Right hindlimb (tissue), 1 donor: ENCODE data around the gene ZCCHC2.
A peak's percentile ranks its signal among the peaks of the same experiment; 100 is the strongest.

Source experiments
- DNase-seq: peaks from one replicate; pipeline ENCODE4 v3.0.0-alpha.2; 2018

The ZCCHC2 gene

DNA sequence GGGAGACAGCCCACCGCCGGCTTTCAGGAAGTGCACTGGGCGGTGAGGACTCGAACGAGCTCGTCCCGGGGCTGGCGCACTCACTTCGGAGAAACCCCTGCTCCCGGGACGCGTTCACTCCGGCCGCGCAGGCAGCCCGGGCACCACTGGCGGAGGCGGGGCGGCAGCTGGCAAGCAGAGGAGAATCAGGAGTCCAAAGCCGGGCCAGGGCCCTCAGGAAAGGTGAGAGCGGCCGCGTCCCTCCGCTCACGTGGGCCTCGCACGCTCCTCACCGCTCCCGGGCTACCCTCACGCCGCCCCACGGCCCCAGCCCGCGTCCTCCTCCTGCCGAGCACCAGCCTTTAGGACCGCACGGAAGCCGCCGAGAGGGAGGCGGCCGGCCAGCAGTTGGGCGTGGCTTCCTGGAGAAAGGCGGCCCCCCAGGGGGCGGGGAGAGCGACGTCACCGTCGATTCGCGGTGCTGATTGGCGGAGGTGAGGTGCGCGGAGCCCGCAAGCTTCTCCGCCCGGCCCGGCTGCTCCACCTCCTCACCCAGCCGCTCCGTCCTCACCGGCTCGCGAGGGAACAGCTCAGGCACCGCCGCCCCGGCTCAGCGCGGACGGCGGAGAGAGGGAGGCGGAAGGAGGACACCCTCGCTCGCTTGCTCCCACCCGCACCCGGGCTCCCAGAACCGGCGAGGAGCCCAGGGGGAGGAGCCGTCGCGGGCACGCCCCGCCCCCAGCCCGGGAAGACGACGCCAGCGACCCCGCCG is at the start of gene ZCCHC2:
Gene ZCCHC2 (plus strand): TSS at position 522 of the 751 bp plus-strand sequence. CDS start 400 bp downstream, outside the sequence.
- DNase-seq, result peak; percentile 99

DNA sequence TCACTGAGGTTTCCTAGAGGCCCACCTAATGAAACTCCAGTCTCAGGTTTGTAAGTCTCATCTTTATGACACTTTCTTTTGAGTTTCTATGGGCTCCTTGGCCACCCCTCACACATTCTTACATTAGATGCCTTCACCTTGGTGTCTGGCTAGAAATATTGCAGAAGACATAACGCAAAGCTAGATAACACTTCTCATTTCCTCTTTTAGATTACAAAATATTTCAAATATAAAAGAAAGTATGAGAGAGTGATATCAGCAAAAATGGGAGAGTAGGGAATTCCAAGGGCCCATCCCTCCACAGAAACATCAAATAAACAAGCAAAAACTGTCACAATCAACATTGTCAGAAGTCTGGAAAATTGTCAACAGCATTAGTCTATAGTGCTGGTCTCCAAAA is 43.3 kb upstream of the ZCCHC2 start:
- DNase-seq, result no peak

DNA sequence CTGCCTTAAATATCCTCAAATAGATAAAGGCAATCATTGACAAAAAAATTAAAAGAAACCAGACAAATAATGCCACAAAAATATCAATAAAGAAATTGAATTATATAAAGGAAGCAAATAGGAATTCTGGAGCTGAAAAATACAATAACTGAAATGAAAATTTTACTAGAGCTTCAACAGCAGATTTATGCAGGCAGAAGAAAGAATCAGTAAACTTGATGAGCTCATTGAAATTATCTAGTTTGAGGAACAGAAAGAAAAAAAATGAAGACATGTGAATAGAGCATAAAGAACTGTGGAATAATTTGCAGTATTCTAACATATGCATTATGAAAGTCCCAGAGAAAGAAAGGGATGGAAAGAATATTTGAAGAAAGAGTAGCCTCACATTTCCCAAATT is 41.9 kb upstream of the ZCCHC2 start:
- no peak for DNase-seq

DNA sequence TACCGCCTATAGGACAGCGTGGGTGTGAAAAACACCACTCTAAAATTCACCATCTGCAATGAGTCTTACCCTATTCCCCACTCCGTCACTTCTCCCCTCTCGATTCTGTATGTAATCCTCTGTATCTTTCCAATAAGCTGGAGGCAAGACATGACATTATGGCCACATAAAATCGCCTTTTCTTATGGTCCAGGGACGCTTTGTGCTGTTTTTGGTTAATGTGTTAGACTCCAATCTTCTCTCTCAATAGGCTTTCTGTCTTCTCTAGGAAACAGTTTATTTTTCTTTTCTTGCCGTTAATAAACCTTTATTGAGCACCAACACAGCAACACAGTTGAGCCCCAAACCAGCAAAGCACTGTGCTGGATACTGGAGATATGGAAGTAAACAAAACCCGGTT is 37.9 kb upstream of the ZCCHC2 start:
- DNase-seq, result no peak

DNA sequence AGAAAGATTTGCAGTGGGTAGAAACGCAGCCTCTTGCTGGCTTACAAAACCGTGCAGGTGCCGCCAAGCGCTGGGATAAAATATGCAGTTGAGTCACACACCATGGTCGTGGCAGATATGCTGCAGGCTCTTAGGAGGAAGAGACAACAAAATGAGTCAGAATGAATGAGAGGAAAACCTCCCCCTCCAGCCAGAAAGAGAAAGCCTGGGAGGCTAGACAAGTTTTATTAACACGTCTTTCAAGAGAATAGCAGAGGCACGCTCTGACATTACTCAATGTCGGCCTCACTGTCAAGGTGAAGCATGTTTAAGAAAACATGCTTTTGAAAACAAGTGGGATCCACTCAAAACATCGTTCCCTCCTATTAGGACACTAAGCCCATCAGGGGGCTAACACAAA is 37.1 kb upstream of the ZCCHC2 start:
- DNase-seq, result no peak

DNA sequence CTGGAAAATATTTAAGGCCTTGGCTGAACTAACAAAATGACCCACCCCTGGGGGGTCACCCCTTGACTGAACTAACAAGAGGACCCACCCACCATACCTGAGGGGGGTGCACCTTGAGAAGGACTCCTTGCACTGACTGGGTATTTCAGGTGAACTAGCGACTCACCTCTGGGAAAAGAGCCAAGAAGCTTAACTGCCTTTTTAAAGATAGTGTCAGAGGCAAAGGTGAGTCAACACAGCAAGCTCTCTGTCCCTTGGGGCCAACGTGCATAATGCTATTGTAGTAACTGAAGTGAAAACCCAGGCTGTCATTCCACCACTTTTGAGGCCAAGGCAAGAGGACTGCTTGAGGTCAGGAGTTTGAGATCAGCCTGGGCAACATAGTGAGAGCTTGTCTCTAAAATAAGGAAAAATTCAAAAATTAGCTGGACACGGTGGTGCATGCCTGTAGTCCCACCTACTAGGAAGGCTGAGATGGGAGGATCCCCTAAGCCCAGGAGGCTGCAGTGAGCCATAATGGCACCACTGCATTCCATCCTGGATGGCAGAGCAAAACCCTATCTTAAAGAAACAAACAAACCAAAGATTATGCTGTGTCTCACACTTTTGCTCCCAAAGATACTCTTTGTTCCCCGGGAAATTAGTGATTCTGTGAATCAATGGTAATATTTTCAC is 36.4 kb upstream of the ZCCHC2 start:
- DNase-seq, result no peak

DNA sequence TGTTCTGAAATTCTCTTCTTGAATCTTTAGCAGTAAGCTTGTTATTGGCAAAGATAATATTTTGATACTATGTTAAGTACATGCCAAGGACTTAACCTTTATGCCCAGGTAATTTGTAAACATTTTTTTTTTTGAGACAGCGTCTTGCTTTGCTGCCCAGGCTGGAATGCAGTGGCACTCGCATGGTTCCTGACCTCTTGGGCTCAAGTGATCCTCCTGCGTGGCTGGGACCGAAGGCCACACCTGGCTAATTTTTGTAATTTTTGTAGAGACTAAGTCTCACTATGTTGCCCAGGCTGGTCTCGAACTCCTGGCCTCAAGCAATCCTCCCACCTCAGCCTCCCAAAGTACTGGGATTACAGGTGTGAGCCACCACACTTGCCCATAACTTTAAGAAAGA is 35.7 kb upstream of the ZCCHC2 start:
- no peak for DNase-seq

DNA sequence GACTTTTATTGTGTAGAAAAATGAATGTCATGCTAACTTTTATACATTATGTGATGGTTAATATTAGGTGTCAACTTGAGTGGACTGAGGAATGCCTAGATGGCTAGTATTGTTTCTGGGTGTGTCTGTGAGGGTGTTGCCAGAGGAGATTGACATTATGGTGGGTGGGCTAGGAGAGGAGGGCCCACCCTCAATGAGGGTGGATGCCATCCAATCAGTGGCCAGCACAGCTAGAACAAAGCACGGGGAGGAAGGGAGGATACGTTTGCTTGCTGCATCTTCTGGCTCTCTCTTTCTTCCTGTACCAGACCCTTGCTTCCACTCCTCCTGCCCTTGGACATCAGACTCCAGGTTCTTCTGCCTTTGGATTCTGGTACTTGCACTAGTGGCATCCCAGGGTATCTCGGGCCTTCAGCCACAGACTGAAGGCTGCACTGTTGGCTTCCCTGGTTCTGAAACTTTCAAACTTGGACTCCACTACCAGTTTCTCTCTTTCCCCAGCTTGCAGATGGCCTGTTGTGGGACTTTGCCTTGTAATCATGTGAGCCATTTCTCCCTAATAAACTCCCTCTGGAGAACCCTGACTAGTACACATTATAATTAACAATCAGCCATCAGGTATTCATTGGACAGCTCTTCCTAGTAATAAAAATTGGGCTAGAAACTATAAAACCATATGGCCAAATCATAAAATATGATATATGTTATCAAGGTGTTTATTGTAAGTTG is 31.7 kb upstream of the ZCCHC2 start:
- DNase-seq, result no peak

DNA sequence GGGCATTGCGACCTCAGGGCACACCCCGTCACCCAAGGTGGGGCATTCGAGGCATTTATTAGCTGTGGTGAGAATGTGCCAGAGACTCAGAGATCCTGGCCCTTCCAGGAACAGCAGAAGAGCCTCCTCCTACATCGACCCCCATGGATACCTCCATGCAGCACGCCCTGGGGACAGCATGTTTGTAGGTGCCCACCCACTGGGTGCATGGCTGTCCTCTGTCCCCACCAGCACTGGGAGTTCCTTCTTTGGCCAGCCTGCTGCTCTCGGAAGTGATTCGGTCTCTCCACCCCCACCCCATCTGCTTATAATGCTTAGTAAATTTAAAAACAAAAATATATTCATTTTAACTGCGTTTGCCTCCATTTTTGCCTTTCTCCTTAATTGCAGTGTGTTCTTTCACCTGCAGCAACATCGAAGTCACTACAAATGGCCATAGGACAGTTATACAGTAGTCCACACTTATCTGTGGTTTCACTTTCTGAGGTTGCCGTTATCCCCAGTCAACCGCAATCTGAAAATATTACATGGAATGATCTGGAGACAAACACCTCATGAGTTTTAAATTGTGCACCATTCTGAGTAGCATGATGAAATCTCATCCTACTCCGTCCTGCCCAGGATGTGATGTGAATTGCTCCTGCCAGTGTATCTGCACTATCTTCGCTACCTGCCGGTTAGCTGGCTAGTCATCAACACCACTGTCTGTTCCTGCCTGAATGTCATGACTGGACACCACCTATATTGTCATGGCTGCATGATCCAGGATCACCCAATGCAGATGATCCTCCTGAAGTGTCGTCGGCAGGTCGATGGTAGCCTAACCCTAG is 29.6 kb upstream of the ZCCHC2 start:
- DNase-seq, result no peak

DNA sequence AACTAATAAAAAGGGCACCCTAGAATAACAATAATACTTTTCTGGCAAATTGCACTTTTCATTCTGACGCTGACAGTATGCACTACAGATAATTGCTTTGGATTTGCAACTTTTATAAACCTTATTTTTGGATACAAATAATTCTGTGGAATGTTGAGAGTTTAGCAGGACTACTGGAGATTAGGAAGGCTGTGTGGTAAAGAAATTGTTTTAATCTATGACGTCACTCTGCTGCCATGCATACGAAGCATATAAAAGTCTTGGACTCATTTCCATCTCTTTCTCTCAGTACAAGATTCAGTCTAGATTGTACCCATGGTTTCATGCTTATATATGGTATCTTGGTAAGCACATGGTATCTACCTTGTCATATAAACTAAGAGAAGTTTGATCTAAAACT is 28.1 kb upstream of the ZCCHC2 start:
- DNase-seq, result no peak

DNA sequence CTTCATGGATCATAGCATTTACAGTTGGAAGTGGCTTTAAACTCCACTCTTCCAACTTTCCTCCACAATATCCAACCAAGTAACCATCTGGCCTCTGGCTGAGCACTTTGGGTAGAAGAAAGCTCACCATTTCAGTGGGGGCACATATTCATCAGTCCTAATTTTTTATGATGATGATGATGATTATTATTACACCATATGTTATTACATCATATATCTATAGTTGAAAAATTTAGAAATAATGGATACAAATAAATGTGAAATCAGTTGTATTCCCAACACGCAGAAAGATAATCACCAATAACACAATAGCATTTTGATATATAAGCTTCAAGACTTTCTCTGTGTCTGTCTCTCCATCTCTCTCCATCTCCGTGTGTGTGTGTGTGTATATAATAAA is 26.6 kb upstream of the ZCCHC2 start:
- DNase-seq, result no peak

DNA sequence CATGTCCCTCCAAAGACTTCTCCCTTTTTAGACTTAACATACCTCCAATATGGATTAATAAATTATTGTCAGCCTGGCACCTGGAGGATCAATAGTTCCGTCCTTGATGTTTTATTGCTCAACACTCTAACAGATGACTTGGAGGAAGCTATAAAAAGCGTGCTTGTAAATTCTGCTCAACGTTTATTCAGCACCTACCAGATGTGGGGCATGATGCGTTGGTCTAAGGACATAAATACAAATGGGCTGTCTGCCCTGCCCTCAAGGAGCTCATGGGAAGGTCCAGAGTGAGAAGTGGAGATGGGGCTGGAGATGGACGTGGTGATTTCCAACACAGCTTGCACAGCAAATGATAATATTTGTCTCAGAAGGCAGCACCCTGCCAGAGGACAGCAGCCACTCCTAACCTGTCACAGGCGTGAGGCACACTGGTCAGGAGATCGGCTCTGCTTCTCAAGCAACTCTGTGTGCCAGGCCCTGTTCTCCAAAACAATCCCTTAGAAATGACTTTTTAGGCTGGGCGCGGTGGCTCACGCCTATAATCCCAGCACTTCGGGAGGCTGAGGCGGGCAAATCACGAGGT is 25.5 kb upstream of the ZCCHC2 start:
- no peak for DNase-seq

DNA sequence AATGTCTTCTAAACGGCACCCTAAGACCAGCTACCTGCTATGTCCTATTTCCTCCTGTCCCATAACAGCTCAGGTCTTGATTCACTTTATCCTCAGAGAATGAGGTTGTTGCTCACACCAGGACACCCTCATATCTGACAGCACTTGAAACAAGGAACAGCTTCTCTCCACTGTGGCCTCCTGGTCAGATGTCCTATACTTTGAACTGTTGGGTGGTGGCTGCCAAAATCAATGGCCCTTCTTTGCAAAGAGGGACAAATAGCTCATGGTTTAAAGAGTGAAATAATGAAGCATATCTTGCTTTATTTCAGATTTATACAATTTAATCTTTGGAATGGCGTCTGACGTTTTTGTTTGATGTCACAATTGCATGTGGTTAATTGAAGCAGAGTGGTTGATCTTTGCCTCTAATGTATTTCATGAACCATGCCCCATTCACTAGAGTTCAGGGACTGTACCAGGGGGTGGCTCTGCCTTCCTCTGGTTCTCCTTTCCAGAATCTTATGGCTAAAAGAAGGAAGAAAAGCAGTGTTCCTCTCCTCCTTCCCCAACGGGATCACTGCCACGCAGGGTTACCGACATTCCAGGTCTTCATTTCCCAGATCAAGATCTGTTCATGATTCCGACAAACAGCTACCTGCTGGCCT is 24.1 kb upstream of the ZCCHC2 start:
- DNase-seq, result no peak

DNA sequence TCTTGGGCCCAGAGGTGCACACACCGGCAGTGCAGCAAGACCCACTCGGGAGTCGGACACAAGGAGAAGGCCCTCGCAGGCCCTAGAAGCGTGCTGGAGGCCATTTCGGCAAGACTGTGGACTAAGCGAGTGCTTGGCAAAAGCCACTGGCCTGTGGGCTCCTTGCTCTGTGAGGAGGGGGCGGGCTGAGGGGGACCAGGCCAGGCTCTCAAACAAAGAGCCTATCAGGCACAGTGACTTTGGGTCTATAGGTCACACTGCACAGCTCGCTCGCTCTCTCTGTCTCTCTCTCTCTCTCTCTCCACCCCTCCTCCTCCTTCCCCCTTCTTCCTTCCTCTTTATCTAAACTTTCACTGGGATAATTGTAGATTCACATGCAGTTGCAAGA is 23.6 kb upstream of the ZCCHC2 start:
- DNase-seq, result no peak

DNA sequence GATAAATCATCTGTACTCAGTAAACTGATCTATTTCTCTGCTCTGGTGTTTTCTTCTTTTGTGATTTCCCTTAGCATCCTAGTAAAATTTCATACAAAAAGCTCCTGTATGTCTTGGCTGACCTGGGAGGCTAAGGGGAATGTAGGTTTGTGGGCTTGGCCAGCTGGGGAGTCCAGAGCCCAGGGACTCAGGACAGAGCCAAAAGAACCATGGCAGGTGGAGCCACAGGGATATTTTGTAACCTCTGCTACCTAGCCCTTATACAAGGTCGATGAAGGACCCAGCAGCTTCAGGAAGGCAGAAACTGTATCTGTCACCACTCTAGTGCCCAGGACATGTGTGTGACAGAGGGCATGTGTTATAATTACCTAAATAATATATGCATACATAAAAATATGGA is 22.7 kb upstream of the ZCCHC2 start:
- no peak for DNase-seq

DNA sequence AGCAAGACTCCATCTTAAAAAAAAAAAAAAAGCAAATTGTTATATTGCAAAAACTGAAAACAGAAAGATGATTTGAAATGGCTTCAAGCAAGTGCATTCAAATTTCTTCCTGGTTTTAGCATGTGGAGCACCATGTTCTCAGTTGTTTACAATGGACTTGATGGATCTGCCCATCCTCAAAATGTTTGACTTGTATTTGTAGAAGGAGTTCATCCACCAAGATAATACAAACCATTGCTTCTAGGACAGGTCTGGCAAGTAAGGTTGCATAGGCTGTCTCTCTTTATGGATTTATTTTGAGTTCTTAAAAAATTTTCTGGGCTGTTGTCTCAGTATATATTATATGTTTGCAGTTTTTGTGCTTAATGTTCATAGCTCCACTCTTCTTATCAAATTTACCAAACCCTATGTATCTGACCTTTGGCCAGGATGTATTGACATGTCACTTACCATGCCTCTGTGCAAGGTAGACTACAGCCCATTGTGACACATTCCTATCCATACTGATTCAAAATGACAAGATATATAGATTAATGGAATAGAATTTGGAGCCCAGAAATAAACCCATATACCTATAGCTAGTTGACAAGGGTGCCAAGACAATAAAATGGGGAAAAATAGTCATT is 21.7 kb upstream of the ZCCHC2 start:
- DNase-seq, result no peak

DNA sequence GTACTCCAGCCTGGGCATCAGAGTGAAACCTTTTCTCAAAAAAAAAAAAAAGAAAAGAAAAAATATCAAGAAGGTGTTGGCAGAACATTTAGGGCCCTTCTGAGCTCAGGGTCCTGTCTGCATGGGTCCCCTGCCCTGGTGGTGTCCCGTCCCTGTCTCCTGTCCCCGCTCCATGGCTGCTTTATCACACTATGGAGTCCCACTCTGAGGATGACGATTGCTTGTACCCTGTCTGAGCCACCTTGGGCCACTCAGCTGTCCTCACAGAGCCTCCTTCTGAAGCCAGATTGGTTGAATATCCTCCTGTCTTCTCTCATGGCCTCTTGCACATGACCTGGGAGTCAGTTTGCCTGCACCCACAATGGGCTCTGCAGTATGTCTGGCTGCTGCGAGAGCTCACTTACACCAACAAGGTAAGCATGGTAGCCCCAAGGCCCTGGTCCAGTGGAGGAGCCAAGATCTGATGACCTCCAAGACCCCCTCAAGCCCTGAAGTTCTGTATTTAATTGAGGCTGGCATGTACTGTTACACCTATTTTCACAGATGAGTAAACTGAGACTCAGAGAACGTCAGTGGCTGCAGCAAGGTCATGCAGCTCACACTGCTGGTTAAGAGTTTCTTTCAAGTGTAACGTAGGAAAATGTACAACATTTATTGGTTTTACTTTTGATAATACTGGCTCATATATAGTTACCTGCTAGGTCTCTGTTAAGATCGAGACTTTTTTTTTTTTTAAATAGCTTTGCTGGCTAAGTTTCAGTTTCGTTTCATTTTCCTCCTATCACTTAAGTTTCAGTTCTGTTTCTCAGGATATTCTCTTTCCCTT is 16.9 kb upstream of the ZCCHC2 start:
- DNase-seq, result no peak

DNA sequence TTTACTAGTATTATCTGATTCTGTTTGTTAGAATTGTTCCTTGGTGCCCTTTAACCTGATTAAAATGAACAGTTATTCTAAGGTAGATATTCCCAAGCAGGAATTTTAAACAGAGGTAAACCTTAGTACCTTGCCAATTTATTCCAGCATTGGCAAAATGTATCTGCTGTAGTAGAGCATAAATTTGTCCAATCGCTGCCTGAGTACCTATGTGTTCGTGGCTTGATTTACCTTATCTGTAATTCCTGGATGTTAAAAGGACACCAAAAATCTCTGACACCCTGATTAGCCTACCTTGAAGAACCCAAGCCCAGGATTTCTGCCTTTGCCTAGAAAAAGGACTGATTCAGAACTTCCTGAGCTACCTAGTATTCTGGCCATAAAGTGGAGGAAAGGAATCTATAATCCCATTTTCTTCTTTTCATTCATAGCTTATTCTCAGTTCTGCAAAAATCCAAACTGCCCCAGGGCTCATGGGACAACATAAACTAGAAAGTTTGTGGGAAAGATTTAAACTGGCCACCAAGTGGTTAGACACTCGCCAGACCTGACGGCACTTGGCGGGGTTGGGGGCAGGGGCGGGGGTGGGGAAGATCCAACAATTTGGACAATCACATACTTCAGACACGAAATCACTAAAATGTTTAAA is 16.2 kb upstream of the ZCCHC2 start:
- DNase-seq, result no peak

DNA sequence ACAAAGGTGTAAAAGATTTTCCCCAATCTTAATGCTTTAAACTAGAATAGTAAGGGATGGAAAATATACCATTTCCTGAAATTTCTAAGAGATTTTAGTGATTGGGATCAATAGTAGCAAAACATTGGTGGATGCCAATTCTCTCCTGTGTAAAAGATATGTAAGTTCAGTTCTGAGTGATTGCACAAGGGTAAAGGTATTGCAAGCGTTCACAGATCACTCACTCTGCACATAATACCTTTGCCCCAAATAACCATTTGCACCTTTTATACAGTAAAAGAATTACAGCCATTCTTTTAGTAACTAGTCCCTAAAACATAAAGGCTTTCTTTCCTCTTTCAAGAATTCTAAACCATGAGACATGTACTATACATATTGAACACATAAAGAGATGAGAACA is 13.0 kb upstream of the ZCCHC2 start:
- no peak for DNase-seq

DNA sequence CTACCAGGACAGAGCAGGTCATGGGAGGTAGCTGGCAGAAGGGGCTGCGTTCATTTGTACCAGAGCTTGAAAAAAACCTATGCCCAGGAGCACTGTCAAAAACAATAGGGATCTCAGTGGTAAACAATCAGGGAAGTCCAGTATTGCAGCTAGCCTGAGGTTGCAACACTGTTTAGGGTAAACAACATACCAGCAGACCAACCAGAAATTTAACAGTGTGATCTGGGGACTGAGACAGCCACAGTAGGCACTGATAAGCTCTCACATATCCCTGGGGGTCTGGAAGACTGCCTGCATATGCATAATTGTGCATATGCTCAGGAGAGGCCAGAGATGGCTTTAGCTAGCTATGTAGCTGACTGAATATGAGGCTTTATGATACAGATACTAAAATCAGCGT is 12.0 kb upstream of the ZCCHC2 start:
- no peak for DNase-seq
